D721Med (cell line): ENCODE data around the gene HIVEP3.

Experiments used
- DNase-seq: peaks from one replicate; pipeline ENCODE4 v3.0.0; 2011; ENCODE audit warnings: low spot score; ENCODE audit not compliant: insufficient read length
- FAIRE-seq: peaks from 2 replicates; lab custom pipeline; 2011; peaks lifted over from hg19 to GRCh38; lab: Jason Lieb, UNC
- CTCF ChIP-seq: IDR thresholded peaks from 2 replicates; pipeline ENCODE4 v1.5.1; 2012; ENCODE audit warnings: mild to moderate bottlenecking, control low read depth; ENCODE audit not compliant: insufficient read depth; ENCODE audit errors: missing control alignments

The HIVEP3 gene

GRCh38 chr1:41665962-41666917, 252.5 kb downstream of the HIVEP3 start:
- TF ChIP-seq CTCF: no peak
- FAIRE-seq: no peak

GRCh38 chr1:41664861-41665640, 253.7 kb downstream of the HIVEP3 start:
- TF ChIP-seq CTCF: no peak
- FAIRE-seq (no peak), DNase-seq (no peak)

More at GRCh38 chr1:41665962-41666917, 252.5 kb downstream of the HIVEP3 start:
- no peak for DNase-seq

DNA sequence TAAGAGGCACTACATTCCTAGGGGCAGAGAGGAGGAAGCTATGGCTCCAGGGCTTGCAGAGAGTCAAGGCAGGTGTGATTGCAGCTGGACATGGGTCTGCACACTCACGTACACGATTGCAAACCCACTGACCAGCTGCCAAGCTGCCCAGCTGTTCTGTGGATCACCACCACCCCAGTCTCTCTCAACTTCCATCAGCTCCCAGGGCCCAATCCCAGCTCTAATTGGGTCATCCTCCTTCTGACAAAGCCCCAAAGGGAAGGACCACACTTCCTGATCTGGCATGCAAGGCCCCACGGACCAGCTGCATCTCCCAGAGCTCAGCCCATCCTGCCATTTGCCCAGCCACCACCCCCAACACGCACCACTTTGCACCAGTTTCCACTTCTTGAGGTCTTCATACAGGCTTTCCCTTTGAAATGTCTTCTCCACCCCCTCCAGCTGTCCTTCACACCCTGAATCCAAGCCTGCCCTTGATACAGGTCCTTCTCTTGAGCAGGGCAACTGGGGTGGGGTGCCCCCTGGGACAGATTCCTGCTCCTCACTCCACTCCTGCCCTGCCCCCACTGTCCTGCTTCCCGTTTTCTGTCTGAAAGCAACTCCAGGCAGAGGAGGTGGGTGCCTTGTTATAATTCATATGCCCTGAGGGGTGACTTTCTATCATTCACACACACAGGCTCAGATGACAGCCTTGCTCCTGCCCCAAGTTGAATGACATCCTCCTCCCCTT, 254.9 kb downstream of the HIVEP3 start:
- DNase-seq: no peak
- FAIRE-seq: no peak
- no peak for TF ChIP-seq CTCF

GRCh38 chr1:41662765-41663437, 255.8 kb downstream of the HIVEP3 start:
- FAIRE-seq (no peak), DNase-seq (peak; percentile 41)
- no peak for TF ChIP-seq CTCF

DNA sequence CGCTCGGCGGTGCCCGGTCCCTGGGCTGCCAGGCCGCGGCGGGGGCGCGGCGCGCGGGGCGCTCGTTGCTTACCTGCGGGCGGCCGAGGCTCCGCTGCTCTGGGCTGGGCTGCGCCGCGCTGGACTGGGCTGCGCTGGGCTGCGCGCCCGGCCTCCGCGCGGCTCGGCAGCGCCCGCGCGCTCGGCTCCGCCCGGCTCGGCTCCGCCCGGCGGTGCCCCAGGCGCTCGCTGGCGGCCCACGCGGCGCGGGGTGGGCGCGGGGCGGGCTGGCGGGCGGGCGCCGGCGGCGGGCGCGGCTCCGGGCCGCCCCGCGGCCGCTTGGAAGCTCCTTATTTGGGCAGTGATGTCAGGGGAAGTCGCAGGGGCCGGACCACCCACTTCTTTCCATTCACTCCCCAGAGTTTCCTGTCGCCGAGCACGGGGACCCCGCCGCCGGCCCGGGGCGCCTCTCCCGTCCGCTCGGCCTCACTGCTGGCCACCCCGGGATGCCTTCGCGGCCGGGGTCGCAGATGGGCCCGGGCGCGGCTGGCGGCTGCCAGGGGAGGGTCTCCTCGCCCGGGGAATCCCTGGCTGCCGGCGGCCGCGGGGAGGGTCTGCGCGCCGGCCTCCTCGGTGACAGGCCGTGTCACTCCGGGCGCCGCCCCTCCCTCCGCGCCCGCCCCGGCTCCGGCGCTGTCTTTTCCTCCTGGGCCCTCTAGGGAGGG, 256.5 kb downstream of the HIVEP3 start:
- no peak for FAIRE-seq
- DNase-seq: peak; percentile 54
- no peak for TF ChIP-seq CTCF

DNA sequence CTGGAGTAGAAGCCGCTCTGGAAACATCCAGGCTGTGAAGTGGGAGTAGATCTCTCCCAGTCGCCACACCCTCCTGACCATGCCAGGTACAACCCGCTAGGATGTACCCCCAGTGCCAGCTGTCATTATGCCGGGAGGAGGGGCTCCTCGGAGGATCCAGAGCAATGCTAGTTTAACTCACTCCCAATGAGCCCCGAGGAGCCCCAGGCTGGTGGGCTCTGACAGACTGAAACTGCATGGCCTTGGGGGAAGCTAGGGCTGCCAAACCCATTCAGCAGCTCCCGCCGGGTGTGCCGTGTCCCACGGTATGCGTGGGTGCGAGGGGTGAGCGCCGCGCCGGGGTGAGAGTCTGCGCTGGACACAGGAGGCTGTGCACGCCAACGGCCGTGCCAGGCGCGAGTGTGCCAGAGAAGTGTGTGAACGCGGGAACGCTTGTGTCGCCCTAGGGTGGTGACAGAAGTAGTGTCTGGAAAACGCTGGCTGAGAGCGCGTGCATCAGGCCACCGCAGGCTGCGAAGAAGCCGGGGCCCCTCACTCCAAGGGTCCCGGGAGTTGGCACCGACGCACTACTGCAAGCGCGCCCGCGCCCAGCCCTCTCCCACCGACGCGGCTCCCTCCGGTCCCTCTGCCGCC, 257.2 kb downstream of the HIVEP3 start:
- TF ChIP-seq CTCF: no peak
- FAIRE-seq (no peak), DNase-seq (no peak)
